Measurements from ENCODE around the gene PAK1IP1.
A peak's percentile ranks its signal among the peaks of the same experiment; 100 is the strongest.
"Not testable (repeated sequence)": the region's sequence is repeated elsewhere in the genome, so short reads cannot be mapped to it uniquely, and the experiment has no call there.

Gene PAK1IP1, protein sequence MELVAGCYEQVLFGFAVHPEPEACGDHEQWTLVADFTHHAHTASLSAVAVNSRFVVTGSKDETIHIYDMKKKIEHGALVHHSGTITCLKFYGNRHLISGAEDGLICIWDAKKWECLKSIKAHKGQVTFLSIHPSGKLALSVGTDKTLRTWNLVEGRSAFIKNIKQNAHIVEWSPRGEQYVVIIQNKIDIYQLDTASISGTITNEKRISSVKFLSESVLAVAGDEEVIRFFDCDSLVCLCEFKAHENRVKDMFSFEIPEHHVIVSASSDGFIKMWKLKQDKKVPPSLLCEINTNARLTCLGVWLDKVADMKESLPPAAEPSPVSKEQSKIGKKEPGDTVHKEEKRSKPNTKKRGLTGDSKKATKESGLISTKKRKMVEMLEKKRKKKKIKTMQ

GRCh38 chr6:10694302-10695085, at the start of gene PAK1IP1, which contains the start of gene C6orf52:
Gene PAK1IP1 (plus strand): TSS chr6:10694972. CDS start chr6:10694986, 14 bp downstream.
Gene C6orf52 (minus strand): TSS chr6:10694616. CDS start chr6:10687550, 7,066 bp downstream.
- Histone ChIP-seq H3K4me3 (peak within 1 kb of the TSS; percentile 87), H3K4me1 (peaks cover 30% of the 10 kb centered on the region), H3K36me3 (replicated peaks) (peaks cover 21% of the 10 kb centered on the region), H3K9me3 (no peaks in the 10 kb centered on the region), H3K27me3 (ENCODE audit: low read depth) (no peaks in the 10 kb centered on the region)
- in situ Hi-C loops (cut with MboI; ENCODE audit: low sequenced_read_pairs): loop anchor here (25.0 kb wide), 1 partner anchor 182 kb away; the partner anchor contains the start of gene GCNT2
- DNase-seq (ENCODE audit: low spot score in 2 of 2): peak; percentile 89 to 95

GRCh38 chr6:10655508-10656055, 39.2 kb upstream of the PAK1IP1 start:
- H3K36me3 ChIP-seq (replicated peaks): no peaks in the 10 kb centered on the region
- DNase-seq (ENCODE audit: low spot score in 2 of 2): no peak
- in situ Hi-C loops (cut with MboI; ENCODE audit: low sequenced_read_pairs): no loop called here
- H3K4me3 ChIP-seq: no peak overlapping the region
- no peaks in the 10 kb centered on the region for H3K9me3 ChIP-seq
- peaks cover 8% of the 10 kb centered on the region for H3K4me1 ChIP-seq
- H3K27me3 ChIP-seq (ENCODE audit: low read depth): no peaks in the 10 kb centered on the region; the same call in 1 of the 2 replicates

DNA sequence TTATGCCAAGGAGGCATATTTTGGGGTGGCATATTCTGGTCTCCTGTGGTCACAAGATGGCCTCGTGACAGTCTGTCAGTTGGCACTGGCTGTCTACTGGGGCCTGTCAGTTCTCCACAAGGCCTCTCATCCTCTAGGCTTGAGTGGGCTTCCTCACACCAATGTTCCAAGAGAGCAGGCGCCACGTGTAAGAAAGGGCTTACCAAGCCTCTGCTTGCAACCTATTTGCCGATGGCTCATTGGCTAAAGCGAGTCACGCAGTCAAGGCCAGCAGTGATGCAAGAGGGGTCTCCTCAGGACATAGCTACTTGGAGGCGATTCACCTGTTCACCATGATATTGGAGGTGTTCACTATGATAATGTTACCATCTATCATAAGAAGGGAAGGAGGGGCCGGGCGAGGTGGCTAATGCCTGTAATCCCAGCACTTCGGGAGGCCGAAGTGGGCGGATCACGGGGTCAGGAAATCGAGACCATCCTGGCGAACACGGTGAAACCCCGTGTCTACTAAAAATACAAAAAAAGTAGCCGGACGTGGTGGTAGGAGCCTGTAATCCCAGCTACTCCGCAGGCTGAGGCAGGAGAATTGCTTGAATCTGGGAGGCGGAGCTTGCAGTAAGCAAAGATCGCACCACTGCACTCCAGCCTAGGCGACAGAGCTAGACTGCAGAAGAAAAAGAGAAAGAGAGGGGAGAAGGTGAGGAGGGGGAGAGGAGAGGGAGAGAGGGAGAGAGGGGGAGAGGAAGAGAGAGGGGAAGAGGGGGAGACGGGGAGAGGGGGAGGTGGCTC, 35.7 kb upstream of the PAK1IP1 start:
- peak overlapping the region; percentile 43 for H3K4me3 ChIP-seq

DNA sequence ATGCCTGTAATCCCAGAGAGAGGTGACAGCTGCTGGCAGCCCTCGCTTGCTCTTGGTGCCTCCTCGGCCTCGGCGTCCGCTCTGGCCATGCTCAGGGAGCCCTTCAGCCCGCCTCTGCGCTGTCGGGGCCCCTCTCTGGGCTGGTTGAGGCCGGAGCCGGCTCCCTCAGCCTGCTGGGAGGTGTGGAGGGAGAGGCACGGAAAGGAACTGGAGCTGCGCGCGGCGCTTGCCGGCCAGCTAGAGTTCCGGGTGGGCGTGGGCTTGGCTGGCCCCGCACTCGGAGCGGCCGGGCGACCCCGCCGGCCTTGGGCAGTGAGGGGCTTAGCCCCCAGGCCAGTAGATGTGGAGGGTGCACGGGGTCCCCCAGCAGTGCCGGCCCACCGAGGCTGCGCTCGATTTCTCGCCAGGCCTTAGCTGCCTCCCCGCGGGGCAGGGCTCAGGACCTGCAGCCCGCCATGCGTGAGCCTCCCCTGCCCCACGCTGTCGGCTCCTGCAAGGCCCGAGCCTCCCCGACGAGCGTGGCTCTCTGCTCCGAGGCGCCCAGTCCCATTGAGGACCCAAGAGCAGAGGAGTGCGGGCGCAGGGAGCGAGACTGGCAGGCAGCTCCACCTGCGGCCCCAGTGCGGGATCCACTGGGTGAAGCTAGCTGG, 34.9 kb upstream of the PAK1IP1 start:
- in situ Hi-C loops (cut with MboI; ENCODE audit: low sequenced_read_pairs): no loop called here
- Histone ChIP-seq H3K36me3 (replicated peaks) (no peaks in the 10 kb centered on the region), H3K9me3 (peaks cover 6% of the 10 kb centered on the region; the same call in 1 of the 2 replicates), H3K4me3 (peak overlapping the region; percentile 43), H3K27me3 (ENCODE audit: low read depth) (no peaks in the 10 kb centered on the region), H3K4me1 (peaks cover 8% of the 10 kb centered on the region)
- DNase-seq (ENCODE audit: low spot score in 2 of 2): peak; percentile 6 to 64

More for the DNA sequence above, 35.7 kb upstream of the PAK1IP1 start:
- Histone ChIP-seq H3K27me3 (ENCODE audit: low read depth) (no peaks in the 10 kb centered on the region), H3K4me1 (peaks cover 8% of the 10 kb centered on the region), H3K36me3 (replicated peaks) (no peaks in the 10 kb centered on the region), H3K9me3 (no peaks in the 10 kb centered on the region)
- in situ Hi-C loops (cut with MboI; ENCODE audit: low sequenced_read_pairs): no loop called here
- peak in 1 of 2 experiments; percentile 56 for DNase-seq (ENCODE audit: low spot score in 2 of 2)

DNA sequence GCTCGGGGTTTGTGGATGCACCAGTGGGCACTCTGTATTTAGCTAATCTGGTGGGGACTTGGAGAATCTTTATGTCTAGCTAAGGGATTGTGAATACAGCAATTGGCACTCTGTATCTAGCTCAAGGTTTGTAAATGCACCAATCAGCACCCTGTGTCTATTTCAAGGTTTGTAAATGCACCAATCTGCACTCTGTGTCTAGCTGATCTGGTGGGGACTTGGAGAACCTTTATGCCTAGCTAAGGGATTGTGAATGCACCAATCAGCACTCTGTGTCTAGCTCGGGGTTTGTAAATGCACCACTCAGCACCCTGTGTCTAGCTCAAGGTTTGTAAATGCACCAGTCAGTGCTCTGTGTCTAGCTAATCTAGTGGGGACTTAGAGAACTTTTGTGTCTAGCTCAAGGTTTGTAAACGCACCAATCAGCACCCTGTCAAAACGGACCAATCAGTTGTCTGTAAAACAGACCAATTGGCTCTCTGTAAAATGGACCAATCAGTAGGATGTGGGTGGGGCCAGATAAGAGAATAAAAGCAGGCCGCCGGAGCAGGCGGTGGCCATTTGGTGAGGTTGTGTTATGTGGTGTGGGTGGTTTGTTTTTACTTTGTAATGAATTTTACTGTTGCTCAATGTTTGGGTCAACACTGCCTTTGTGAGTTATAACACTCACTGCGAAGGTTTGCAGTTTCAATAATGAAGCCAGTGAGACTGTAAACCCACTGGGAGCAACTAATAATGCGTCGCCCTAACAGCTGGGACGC, 34.2 kb upstream of the PAK1IP1 start:
- in situ Hi-C loops (cut with MboI; ENCODE audit: low sequenced_read_pairs); H3K9me3 ChIP-seq; H3K36me3 ChIP-seq (replicated peaks); H3K27me3 ChIP-seq (ENCODE audit: low read depth); H3K4me1 ChIP-seq: not testable (repeated sequence)
- peak overlapping the region; percentile 43 for H3K4me3 ChIP-seq
- DNase-seq (ENCODE audit: low spot score in 2 of 2): peak in 1 of 2 experiments; percentile 12

DNA sequence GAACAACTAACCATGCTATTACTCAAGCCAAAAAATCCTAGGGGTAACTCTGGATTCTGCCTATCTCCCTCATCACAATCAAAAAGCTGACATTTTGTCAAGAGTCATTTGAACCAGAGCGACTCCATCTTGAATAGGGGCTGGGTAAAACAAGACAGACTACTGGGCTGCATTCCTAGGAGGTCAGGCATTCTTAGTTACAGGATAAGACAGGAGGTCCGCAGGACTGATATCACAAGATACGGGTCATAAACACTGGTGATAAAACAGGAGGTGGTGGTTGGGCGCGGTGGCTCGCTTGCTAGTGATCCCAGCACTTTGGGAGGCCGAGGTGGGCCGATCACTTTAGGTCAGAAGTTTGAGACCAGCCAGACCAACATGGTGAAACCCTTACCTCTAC, 32.6 kb upstream of the PAK1IP1 start:
- in situ Hi-C loops (cut with MboI; ENCODE audit: low sequenced_read_pairs): no loop called here
- H3K4me1 ChIP-seq: peaks cover 8% of the 10 kb centered on the region

GRCh38 chr6:10662742-10663141, 32.0 kb upstream of the PAK1IP1 start:
- H3K4me1 ChIP-seq: peaks cover 8% of the 10 kb centered on the region
- peaks cover 6% of the 10 kb centered on the region for H3K9me3 ChIP-seq
- no peak for DNase-seq (ENCODE audit: low spot score in 2 of 2)
- H3K36me3 ChIP-seq (replicated peaks): no peaks in the 10 kb centered on the region
- in situ Hi-C loops (cut with MboI; ENCODE audit: low sequenced_read_pairs): no loop called here
- no peaks in the 10 kb centered on the region for H3K27me3 ChIP-seq (ENCODE audit: low read depth)
- H3K4me3 ChIP-seq: no peak overlapping the region

More for the DNA sequence above, 32.6 kb upstream of the PAK1IP1 start:
- no peaks in the 10 kb centered on the region for H3K27me3 ChIP-seq (ENCODE audit: low read depth)
- H3K9me3 ChIP-seq: peaks cover 6% of the 10 kb centered on the region
- no peak for DNase-seq (ENCODE audit: low spot score in 2 of 2)
- no peaks in the 10 kb centered on the region for H3K36me3 ChIP-seq (replicated peaks)
- no peak overlapping the region for H3K4me3 ChIP-seq

- H3K36me3 ChIP-seq (replicated peaks); DNase-seq (ENCODE audit: low spot score in 2 of 2); H3K27me3 ChIP-seq (ENCODE audit: low read depth); in situ Hi-C loops (cut with MboI; ENCODE audit: low sequenced_read_pairs); H3K4me3 ChIP-seq; H3K4me1 ChIP-seq; H3K9me3 ChIP-seq: not testable (repeated sequence)
Measured at GRCh38 chr6:10665595-10665994, 29.2 kb upstream of the PAK1IP1 start.

DNA sequence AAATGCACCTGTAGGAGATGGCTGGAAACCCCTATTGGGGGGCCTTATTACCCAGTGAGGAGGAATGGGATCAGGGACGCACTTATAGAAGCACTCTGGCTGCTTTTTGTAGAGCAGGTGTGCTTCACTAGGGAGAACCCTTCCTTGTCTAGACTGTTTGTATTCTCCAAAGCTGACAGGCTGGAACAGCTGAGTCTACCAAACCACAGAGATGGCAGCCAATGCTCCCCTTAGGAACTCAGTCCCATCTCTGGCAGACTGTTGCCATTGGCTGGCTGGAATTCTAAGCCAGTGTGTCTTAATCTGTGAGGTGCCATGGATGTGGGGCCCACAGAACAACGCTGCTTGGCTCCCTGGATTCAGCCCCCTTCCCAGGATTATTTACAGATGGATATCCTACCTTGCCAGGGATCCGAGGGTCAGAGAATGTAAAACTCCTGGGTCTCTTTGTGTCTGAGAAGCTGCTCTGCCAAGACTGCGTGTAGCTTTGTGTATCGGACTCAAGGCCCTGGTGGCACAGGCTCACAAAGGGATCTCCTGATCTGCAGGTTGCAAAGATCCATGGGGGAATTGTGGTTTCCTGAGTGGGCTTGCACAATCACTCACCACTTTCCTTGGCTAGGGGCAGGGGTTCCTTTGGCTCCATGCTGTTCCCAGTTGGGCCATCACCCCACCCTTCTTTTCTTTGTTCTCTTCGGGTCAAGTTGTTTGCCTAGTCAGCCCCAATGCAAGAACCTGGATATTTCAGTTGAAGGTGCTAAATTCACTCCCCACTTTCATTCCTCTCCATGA, 26.4 kb upstream of the PAK1IP1 start:
- Histone ChIP-seq H3K4me1 (no peaks in the 10 kb centered on the region), H3K36me3 (replicated peaks) (no peaks in the 10 kb centered on the region), H3K27me3 (ENCODE audit: low read depth) (no peaks in the 10 kb centered on the region), H3K9me3 (peaks cover 6% of the 10 kb centered on the region), H3K4me3 (no peak overlapping the region)
- DNase-seq (ENCODE audit: low spot score in 2 of 2): no peak
- in situ Hi-C loops (cut with MboI; ENCODE audit: low sequenced_read_pairs): no loop called here

DNA sequence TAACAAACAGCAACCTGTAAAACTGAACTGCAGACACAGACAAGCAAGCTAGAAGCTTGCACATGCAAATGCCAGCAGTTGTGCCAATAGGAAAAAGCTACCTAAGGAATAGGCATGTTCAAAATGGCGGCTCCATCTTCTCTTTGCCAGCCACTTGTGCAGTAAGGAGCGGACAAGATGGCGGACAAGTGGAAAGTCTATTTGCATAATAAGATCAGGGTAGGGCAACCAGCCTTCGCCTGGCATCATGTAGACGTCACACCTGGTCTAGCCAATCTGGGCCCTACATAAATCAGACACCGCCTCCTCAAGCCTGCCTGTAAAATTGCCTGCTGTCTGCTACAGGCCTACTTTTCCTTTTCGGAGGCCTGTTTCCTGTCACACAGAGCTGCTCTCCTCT, 18.4 kb upstream of the PAK1IP1 start:
- Histone ChIP-seq H3K9me3 (no peaks in the 10 kb centered on the region), H3K27me3 (ENCODE audit: low read depth) (no peaks in the 10 kb centered on the region), H3K36me3 (replicated peaks) (no peaks in the 10 kb centered on the region), H3K4me1 (no peaks in the 10 kb centered on the region), H3K4me3 (no peak overlapping the region)
- DNase-seq (ENCODE audit: low spot score in 2 of 2): no peak
- in situ Hi-C loops (cut with MboI; ENCODE audit: low sequenced_read_pairs): loop anchor here (25.0 kb wide), 1 partner anchor 164 kb away; the partner anchor contains the start of gene GCNT2

DNA sequence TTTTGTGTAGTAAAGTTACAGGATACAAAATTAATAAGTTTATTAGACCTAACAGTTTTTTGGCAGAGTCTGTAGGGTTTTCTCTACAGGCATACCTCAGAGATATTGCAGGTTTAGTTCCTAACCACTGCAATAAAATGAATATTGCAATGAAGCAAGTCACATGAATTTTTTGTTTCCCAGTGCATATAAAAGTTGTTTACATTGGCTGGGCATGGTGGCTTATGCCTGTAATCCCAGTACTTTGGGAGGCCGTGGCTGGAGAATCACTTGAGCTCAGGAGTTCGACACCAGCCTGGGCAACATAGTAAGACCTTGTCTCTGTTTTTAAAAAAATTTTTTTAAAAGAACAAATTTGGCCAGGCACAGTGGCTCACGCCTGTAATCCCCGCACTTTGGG, 16.3 kb upstream of the PAK1IP1 start:
- in situ Hi-C loops (cut with MboI; ENCODE audit: low sequenced_read_pairs): loop anchor here (25.0 kb wide), 1 partner anchor 166 kb away; the partner anchor contains the start of gene GCNT2
- Histone ChIP-seq H3K9me3 (no peaks in the 10 kb centered on the region), H3K36me3 (replicated peaks) (no peaks in the 10 kb centered on the region), H3K27me3 (ENCODE audit: low read depth) (no peaks in the 10 kb centered on the region), H3K4me1 (no peaks in the 10 kb centered on the region), H3K4me3 (no peak overlapping the region)
- no peak for DNase-seq (ENCODE audit: low spot score in 2 of 2)
